OCI-LY7 (cell line): ENCODE data around the gene KCNB1. TPM values are rescaled to one million over a fixed set of nuclear protein-coding genes. Genes with fewer than 3 reads are reported as not detected.

Experiments
- BruUV-seq: library from RNA; stranded (reverse); fragments of 400-500 nt; replicated peaks from 2 replicates; lab custom pipeline; 2021; lab: Mats Ljungman, UMichigan
- CTCF ChIA-PET: fragments of 300-600 bp; sonication (Branson Sonifier 250); formaldehyde crosslinking; loops from one replicate; lab custom pipeline; 2022; ENCODE audit warnings: antibody characterized with exemption; ENCODE audit not compliant: unreplicated experiment; lab: Charles Lee
- POLR2A ChIA-PET: fragments of 300-600 bp; sonication (Branson Sonifier 250); formaldehyde crosslinking; loops from one replicate; lab custom pipeline; 2022; ENCODE audit warnings: antibody characterized with exemption; lab: Charles Lee
- DNase-seq: peaks from one replicate; pipeline ENCODE4 v3.0.0-alpha.2; 2015; ENCODE audit warnings: low spot score
- H2AFZ ChIP-seq: fragments of 200-600 bp; sonication (generic), shearing (Covaris generic); 2 replicates; pipeline ENCODE4 v1.6.1; 2014; ENCODE audit warnings: mild to moderate bottlenecking, antibody characterized with exemption, low read length, moderate library complexity
- H3K27ac ChIP-seq: fragments of 200-600 bp; sonication (generic); 2 replicates; pipeline ENCODE4 v1.5.1; 2014; ENCODE audit warnings: mixed run types, low read depth, mild to moderate bottlenecking, moderate library complexity, low read length, inconsistent platforms; ENCODE audit not compliant: poor library complexity, severe bottlenecking
- H3K36me3 ChIP-seq: fragments of 200-600 bp; sonication (generic); 2 replicates; pipeline ENCODE4 v1.6.1; 2014; ENCODE audit warnings: mild to moderate bottlenecking, antibody characterized with exemption, low read length, moderate library complexity, mixed read lengths; ENCODE audit not compliant: insufficient read depth
- H3K4me1 ChIP-seq: fragments of 200-600 bp; sonication (generic); 2 replicates; pipeline ENCODE4 v1.5.1; 2014; ENCODE audit warnings: mild to moderate bottlenecking, low read length; ENCODE audit not compliant: insufficient read depth, poor library complexity, severe bottlenecking
- H3K4me2 ChIP-seq: fragments of 200-600 bp; sonication (generic); 2 replicates; pipeline ENCODE4 v1.6.1; 2014; ENCODE audit warnings: mild to moderate bottlenecking, low read length
- H3K4me3 ChIP-seq: fragments of 200-600 bp; sonication (generic); 2 replicates; pipeline ENCODE4 v1.5.1; 2014; ENCODE audit warnings: mild to moderate bottlenecking, low read depth, low read length; ENCODE audit not compliant: poor library complexity, severe bottlenecking
- H3K79me2 ChIP-seq: fragments of 200-600 bp; sonication (generic); 2 replicates; pipeline ENCODE4 v1.6.1; 2016; ENCODE audit warnings: low read depth, mild to moderate bottlenecking, low read length, moderate library complexity, mixed read lengths; ENCODE audit not compliant: insufficient read depth
- H3K9me2 ChIP-seq: fragments of 200-600 bp; sonication (generic); 2 replicates; pipeline ENCODE4 v1.6.1; 2016; ENCODE audit warnings: mild to moderate bottlenecking, low read length, mixed read lengths; ENCODE audit not compliant: insufficient read depth
- H3K9me3 ChIP-seq: fragments of 200-600 bp; sonication (generic); 2 replicates; pipeline ENCODE4 v1.6.1; 2014; ENCODE audit warnings: mild to moderate bottlenecking, mixed run types, low read length, mixed read lengths
- H4K20me1 ChIP-seq: fragments of 200-600 bp; sonication (generic); 2 replicates; pipeline ENCODE4 v1.6.1; 2014; ENCODE audit warnings: mild to moderate bottlenecking, antibody characterized with exemption, low read length, moderate library complexity, mixed read lengths; ENCODE audit not compliant: insufficient read depth
- CTCF ChIP-seq: fragments of 200-600 bp; sonication (generic); conservative IDR thresholded peaks from 2 replicates; pipeline ENCODE4 v1.5.1; 2014; ENCODE audit warnings: mild to moderate bottlenecking, antibody characterized with exemption, low read length, moderate library complexity, mixed read lengths
- EZH2phosphoT487 ChIP-seq: fragments of 200-600 bp; sonication (generic); IDR thresholded peaks from 2 replicates; pipeline ENCODE4 v1.6.1; 2018; ENCODE audit warnings: low read depth, borderline replicate concordance, mild to moderate bottlenecking, mixed run types, antibody characterized with exemption, low read length, moderate library complexity, mixed read lengths
- intact Hi-C: fragments of 100-400 bp; cut with micrococcal nuclease; formaldehyde crosslinking; loops from one replicate; pipeline ENCODE4 v1.10.0; 2022; ENCODE audit not compliant: unreplicated experiment
- total RNA-seq, 2 experiments: library from RNA; depleted of rRNA in 1 of 2; stranded (reverse); fragments of >200 nt in 1 of 2; shearing (Covaris generic) in 1 of 2; gene quantifications; 2 replicates each; pipeline ENCODE4 v1.2.3, GENCODE V29; 2014 to 2022

The KCNB1 gene
- total RNA-seq, 2 experiments from 2014 or later: not detected

DNA sequence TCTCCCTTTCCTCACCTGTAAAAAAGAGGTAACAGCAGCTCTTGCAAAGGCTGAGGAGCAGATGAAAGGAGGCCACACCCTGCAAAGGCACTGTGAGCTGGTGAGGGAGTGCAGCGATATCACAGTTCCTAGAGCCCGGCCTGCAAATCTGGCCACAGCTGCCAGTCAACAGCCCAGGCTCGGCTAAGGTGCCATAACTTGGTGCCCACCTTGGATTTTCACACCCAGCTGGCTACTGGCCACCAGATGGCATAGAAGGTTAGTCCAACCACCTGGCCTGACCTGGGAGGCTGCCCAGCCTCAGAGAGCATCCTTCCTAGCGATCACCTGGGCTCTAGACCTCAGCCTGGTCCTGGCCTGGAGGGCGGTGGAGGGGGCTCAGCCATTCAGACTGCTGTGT lies 46.8 kb downstream of the KCNB1 start:
- Histone ChIP-seq H4K20me1 (no peaks in the 10 kb centered on the region), H3K4me3 (no peak overlapping the region), H3K9me3 (no peaks in the 10 kb centered on the region), H3K27ac (no peak overlapping the region), H2AFZ (no peak overlapping the region), H3K4me1 (no peaks in the 10 kb centered on the region), H3K4me2 (no peak overlapping the region), H3K36me3 (no peaks in the 10 kb centered on the region), H3K79me2 (no peaks in the 10 kb centered on the region), H3K9me2 (no peaks in the 10 kb centered on the region)
- DNase-seq: no peak
- CTCF ChIA-PET: no interaction called here
- intact Hi-C loops: no loop called here
- TF ChIP-seq EZH2phosphoT487: no peak
- no peak for TF ChIP-seq CTCF
- POLR2A ChIA-PET: interaction anchor here (1.0 kb wide), 1 partner anchor 13 kb away, joined by 4 read pairs; no protein-coding TSS in a partner anchor
- no TSS peak for BruUV-seq

DNA sequence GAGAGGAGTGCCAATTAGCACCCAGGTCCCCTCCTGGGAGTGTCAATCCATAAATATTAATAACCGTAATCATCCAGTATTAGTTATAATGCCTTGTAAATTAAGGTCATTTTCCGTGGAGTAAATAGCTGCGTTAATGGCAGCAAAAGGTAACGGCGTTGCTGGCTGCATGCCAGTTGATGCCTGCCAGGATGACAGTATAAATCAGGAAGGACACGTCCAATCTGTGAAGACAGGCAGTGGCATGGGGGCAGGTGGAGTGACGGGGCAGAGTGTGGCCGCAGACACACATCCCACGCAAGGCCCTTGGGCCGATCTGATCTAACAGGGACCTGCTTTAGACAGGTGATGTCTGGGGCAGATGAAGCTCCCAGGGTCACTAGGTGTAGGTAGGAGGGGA lies 49.1 kb downstream of the KCNB1 start:
- intact Hi-C loops: no loop called here
- Histone ChIP-seq H4K20me1 (no peaks in the 10 kb centered on the region), H3K79me2 (no peaks in the 10 kb centered on the region), H3K36me3 (no peaks in the 10 kb centered on the region), H2AFZ (no peak overlapping the region), H3K4me1 (no peaks in the 10 kb centered on the region), H3K27ac (no peak overlapping the region), H3K4me3 (no peak overlapping the region), H3K9me2 (no peaks in the 10 kb centered on the region), H3K9me3 (no peaks in the 10 kb centered on the region), H3K4me2 (no peak overlapping the region)
- DNase-seq: no peak
- TF ChIP-seq EZH2phosphoT487 (no peak), CTCF (no peak)
- ChIA-PET POLR2A (no interaction called here), CTCF (no interaction called here)
- no TSS peak for BruUV-seq

- Histone ChIP-seq H4K20me1 (no peaks in the 10 kb centered on the region), H3K79me2 (no peaks in the 10 kb centered on the region), H2AFZ (no peak overlapping the region), H3K4me2 (no peak overlapping the region), H3K9me2 (no peaks in the 10 kb centered on the region), H3K27ac (no peak overlapping the region), H3K9me3 (no peaks in the 10 kb centered on the region), H3K4me3 (no peak overlapping the region), H3K36me3 (no peaks in the 10 kb centered on the region), H3K4me1 (no peaks in the 10 kb centered on the region)
- no TSS peak for BruUV-seq
- no peak for DNase-seq
- POLR2A ChIA-PET: no interaction called here
- intact Hi-C loops: no loop called here
- TF ChIP-seq EZH2phosphoT487 (no peak), CTCF (no peak)
- CTCF ChIA-PET: no interaction called here
Measured at GRCh38 chr20:49432550-49432949, 49.9 kb downstream of the KCNB1 start.
